GM12892 (cell line): ENCODE measurements around the gene TTBK2.
"Not testable (repeated sequence)": the region's sequence is repeated elsewhere in the genome, so short reads cannot be mapped to it uniquely, and the experiment has no call there.

ENCODE experiments used
- POLR2A ChIP-seq: IDR thresholded peaks from 2 replicates; pipeline ENCODE4 v1.6.1; 2011; ENCODE audit warnings: low read depth, low read length, control low read depth
- POLR2AphosphoS5 ChIP-seq: IDR thresholded peaks from 2 replicates; pipeline ENCODE4 v1.6.1; 2011; ENCODE audit warnings: low read depth, low read length, control low read depth
- TAF1 ChIP-seq: IDR thresholded peaks from 2 replicates; pipeline ENCODE4 v1.6.1; 2011; ENCODE audit warnings: low read depth, mild to moderate bottlenecking, control low read depth, low read length, borderline replicate concordance

DNA sequence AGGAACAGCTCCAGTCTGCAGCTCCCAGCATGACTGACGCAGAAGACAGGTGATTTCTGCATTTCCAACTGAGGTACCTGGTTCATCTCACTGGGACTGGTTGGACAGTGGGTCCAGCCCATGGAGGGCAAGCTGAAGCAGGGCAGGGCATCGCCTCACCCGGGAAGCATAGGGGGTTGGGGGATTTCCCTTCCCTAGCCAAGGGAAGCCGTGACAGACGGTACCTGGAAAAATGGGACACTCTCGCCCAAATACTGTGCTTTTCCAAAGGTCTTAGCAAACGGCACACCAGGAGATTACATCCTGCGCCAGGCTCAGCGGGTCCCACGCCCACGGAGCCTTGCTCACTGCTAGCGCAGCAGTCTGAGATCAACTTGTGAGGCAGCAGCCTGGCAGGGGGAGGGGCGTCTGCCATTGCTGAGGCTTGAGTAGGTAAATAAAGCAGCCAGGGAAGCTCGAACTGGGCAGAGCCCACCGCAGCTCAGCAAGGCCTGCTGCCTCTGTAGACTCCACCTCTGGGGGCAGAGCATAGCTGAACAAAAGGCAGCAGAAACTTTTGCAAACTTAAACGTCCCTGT, 156.3 kb downstream of the TTBK2 start:
- TF ChIP-seq POLR2A, POLR2AphosphoS5, TAF1: not testable (repeated sequence)
